GM23338 (cell line): ENCODE results near the gene OSGIN1. TPM values are rescaled to one million over a fixed set of nuclear protein-coding genes. Genes with fewer than 3 reads are reported as not detected.

ENCODE experiments used
- ATAC-seq: fragments of 200-7000 bp; cut with Tn5 transposase; 3 replicates; pipeline ENCODE4 v1.9.1; 2020
- DNase-seq: peaks from one replicate; pipeline ENCODE4 v3.0.0-alpha.2; 2015; ENCODE audit warnings: low spot score
- H2AFZ ChIP-seq: fragments of 200-600 bp; sonication (generic); 2 replicates; pipeline ENCODE4 v1.8.0; 2016; ENCODE audit warnings: antibody characterized with exemption, mild to moderate bottlenecking, moderate library complexity
- H3F3A ChIP-seq: fragments of 200-600 bp; sonication (generic); replicated peaks from 2 replicates; pipeline ENCODE4 v1.8.0; 2017; ENCODE audit warnings: antibody characterized with exemption, mixed run types, low read depth
- H3K27ac ChIP-seq: fragments of 200-600 bp; sonication (generic); 2 replicates; pipeline ENCODE4 v1.6.1; 2016; ENCODE audit warnings: low read depth
- H3K27me3 ChIP-seq: fragments of 200-600 bp; sonication (generic); 2 replicates; pipeline ENCODE4 v1.8.0; 2016; ENCODE audit warnings: mild to moderate bottlenecking, mixed run types, moderate library complexity; ENCODE audit not compliant: insufficient read depth
- H3K36me3 ChIP-seq: fragments of 200-600 bp; sonication (generic); 2 replicates; pipeline ENCODE4 v1.8.0; 2016; ENCODE audit warnings: mild to moderate bottlenecking; ENCODE audit not compliant: insufficient read depth
- H3K4me1 ChIP-seq: fragments of 200-600 bp; sonication (generic); 2 replicates; pipeline ENCODE4 v1.8.0; 2016; ENCODE audit warnings: mild to moderate bottlenecking, moderate library complexity; ENCODE audit not compliant: insufficient read depth
- H3K4me2 ChIP-seq: fragments of 200-600 bp; sonication (generic); 2 replicates; pipeline ENCODE4 v1.7.1; 2017; ENCODE audit warnings: mixed run types
- H3K4me3 ChIP-seq: fragments of 200-600 bp; sonication (generic); 2 replicates; pipeline ENCODE4 v1.6.1; 2016; ENCODE audit warnings: mixed run types
- H3K79me2 ChIP-seq: fragments of 200-600 bp; sonication (generic); replicated peaks from 2 replicates; pipeline ENCODE4 v1.8.0; 2017; ENCODE audit warnings: mild to moderate bottlenecking; ENCODE audit not compliant: insufficient read depth
- H3K9me2 ChIP-seq: fragments of 200-600 bp; sonication (generic); 2 replicates; pipeline ENCODE4 v1.8.0; 2017; ENCODE audit not compliant: insufficient read depth
- H4K20me1 ChIP-seq: fragments of 200-600 bp; sonication (generic); replicated peaks from 2 replicates; pipeline ENCODE4 v1.8.0; 2017; ENCODE audit warnings: mild to moderate bottlenecking; ENCODE audit not compliant: insufficient read depth
- H3K27ac Mint-ChIP-seq: 2 replicates; pipeline ENCODE4 v1.8.0; 2020; ENCODE audit warnings: inconsistent platforms, mild to moderate bottlenecking, moderate library complexity, mixed read lengths
- H3K27me3 Mint-ChIP-seq: 3 replicates; pipeline ENCODE4 v1.8.0; 2022; ENCODE audit warnings: low read depth, mild to moderate bottlenecking, moderate library complexity, mixed read lengths, inconsistent platforms; ENCODE audit not compliant: insufficient read depth, poor library complexity
- H3K36me3 Mint-ChIP-seq: 3 replicates; pipeline ENCODE4 v1.8.0; 2021; ENCODE audit warnings: low read depth, mild to moderate bottlenecking, inconsistent platforms, moderate library complexity, mixed read lengths
- H3K4me1 Mint-ChIP-seq: 3 replicates; pipeline ENCODE4 v1.8.0; 2020; ENCODE audit warnings: mild to moderate bottlenecking, inconsistent platforms, mixed read lengths
- H3K4me3 Mint-ChIP-seq: 3 replicates; pipeline ENCODE4 v1.8.0; 2021; ENCODE audit warnings: moderate library complexity, mild to moderate bottlenecking, inconsistent platforms, mixed read lengths
- H3K9me3 Mint-ChIP-seq: 3 replicates; pipeline ENCODE4 v1.8.0; 2020; ENCODE audit warnings: moderate library complexity, mild to moderate bottlenecking, inconsistent platforms, mixed read lengths
- CREB1 ChIP-seq: fragments of 250-450 bp; sonication (Bioruptor Pico); IDR thresholded peaks from 2 replicates; pipeline ENCODE4 v1.5.0; 2020; ENCODE audit warnings: low read depth, mild to moderate bottlenecking, moderate library complexity
- CTCF ChIP-seq, 2 experiments: fragments of 200-600 bp in 1 of 2; sonication (generic) in 1 of 2; conservative IDR thresholded peaks; 2 replicates each; pipeline versions ENCODE4 v1.5.1 to v1.6.1; 2016 to 2017; ENCODE audit warnings: antibody characterized with exemption in 2 of 2, low read depth in 2 of 2, mild to moderate bottlenecking in 2 of 2, moderate library complexity in 1 of 2
- ETS1 ChIP-seq: IDR thresholded peaks from 2 replicates; pipeline ENCODE4 v1.6.1; 2016; ENCODE audit warnings: antibody characterized with exemption
- EZH2 ChIP-seq: fragments of 200-600 bp; sonication (generic); IDR thresholded peaks from one replicate; pipeline ENCODE4 v1.8.0; 2017; ENCODE audit warnings: antibody characterized with exemption, mild to moderate bottlenecking, low read depth; ENCODE audit not compliant: unreplicated experiment
- EZH2phosphoT487 ChIP-seq: fragments of 200-600 bp; sonication (generic); IDR thresholded peaks from one replicate; pipeline ENCODE4 v1.8.1; 2018; ENCODE audit warnings: antibody characterized with exemption; ENCODE audit not compliant: unreplicated experiment
- JUNB ChIP-seq: IDR thresholded peaks from one replicate; pipeline ENCODE4 v1.6.1; 2016; ENCODE audit warnings: antibody characterized with exemption; ENCODE audit not compliant: unreplicated experiment
- NANOG ChIP-seq: IDR thresholded peaks from 2 replicates; pipeline ENCODE4 v1.6.1; 2016; ENCODE audit warnings: antibody characterized with exemption, borderline replicate concordance
- POLR2AphosphoS5 ChIP-seq: IDR thresholded peaks from 2 replicates; pipeline ENCODE4 v1.6.1; 2016; ENCODE audit warnings: antibody characterized with exemption, low read depth
- STAT1 ChIP-seq: IDR thresholded peaks from one replicate; pipeline ENCODE4 v1.6.1; 2016; ENCODE audit warnings: antibody characterized with exemption; ENCODE audit not compliant: unreplicated experiment
- ZNF114 ChIP-seq: fragments of 250-450 bp; sonication (Bioruptor Pico); IDR thresholded peaks from 2 replicates; pipeline ENCODE4 v1.5.0; 2020; ENCODE audit warnings: mild to moderate bottlenecking, moderate library complexity
- ZNF331 ChIP-seq: fragments of 250-450 bp; sonication (Bioruptor Pico); IDR thresholded peaks from 2 replicates; pipeline ENCODE4 v1.5.0; 2020; ENCODE audit warnings: low read depth, mild to moderate bottlenecking, moderate library complexity
- polyA plus RNA-seq: library from polyadenylated mRNA; unstranded; fragments of >200 nt; fragmentation: Nextera tagmentation; extraction: Ambion mirVana; gene quantifications from 2 replicates; pipeline ENCODE4 v1.2.1, GENCODE V29; 2016
- total RNA-seq: library from RNA; depleted of rRNA; stranded (reverse); fragments of >200 nt; shearing (Covaris generic); gene quantifications from 2 replicates; pipeline ENCODE4 v1.2.3, GENCODE V29; 2014
- TF ChIP-seq, protein P1 (sequence below): IDR thresholded peaks from one replicate; pipeline ENCODE4 v1.6.1; 2018; ENCODE audit warnings: antibody characterized with exemption; ENCODE audit not compliant: unreplicated experiment
- TF ChIP-seq, protein P2 (sequence below): fragments of 250-450 bp; sonication (Bioruptor Pico); IDR thresholded peaks from 2 replicates; pipeline ENCODE4 v1.5.0; 2020; ENCODE audit warnings: mild to moderate bottlenecking, moderate library complexity

OSGIN1 gene
- total and polyA plus RNA-seq, 2 experiments from 2014 or later: 0.32 to 1.6 TPM

GRCh38 chr16:83980794-83981193 lies 27.8 kb downstream of the OSGIN1 start:
- no peaks in the 10 kb centered on the region for H3K9me2 ChIP-seq
- no peaks in the 10 kb centered on the region for H3K27me3 ChIP-seq
- no peaks in the 10 kb centered on the region for H3K4me1 ChIP-seq
- Mint-ChIP-seq H3K36me3 (peaks cover 28% of the 10 kb centered on the region), H3K9me3 (peaks cover 24% of the 10 kb centered on the region), H3K4me1 (no peaks in the 10 kb centered on the region), H3K27ac (no peak overlapping the region), H3K4me3 (no peak overlapping the region), H3K27me3 (peaks cover 7% of the 10 kb centered on the region)
- H4K20me1 ChIP-seq: no peaks in the 10 kb centered on the region
- H3K36me3 ChIP-seq: no peaks in the 10 kb centered on the region
- no peak overlapping the region for H3K4me3 ChIP-seq
- H3F3A ChIP-seq: no peaks in the 10 kb centered on the region
- H3K27ac ChIP-seq: no peak overlapping the region
- TF ChIP-seq, protein P1, sequence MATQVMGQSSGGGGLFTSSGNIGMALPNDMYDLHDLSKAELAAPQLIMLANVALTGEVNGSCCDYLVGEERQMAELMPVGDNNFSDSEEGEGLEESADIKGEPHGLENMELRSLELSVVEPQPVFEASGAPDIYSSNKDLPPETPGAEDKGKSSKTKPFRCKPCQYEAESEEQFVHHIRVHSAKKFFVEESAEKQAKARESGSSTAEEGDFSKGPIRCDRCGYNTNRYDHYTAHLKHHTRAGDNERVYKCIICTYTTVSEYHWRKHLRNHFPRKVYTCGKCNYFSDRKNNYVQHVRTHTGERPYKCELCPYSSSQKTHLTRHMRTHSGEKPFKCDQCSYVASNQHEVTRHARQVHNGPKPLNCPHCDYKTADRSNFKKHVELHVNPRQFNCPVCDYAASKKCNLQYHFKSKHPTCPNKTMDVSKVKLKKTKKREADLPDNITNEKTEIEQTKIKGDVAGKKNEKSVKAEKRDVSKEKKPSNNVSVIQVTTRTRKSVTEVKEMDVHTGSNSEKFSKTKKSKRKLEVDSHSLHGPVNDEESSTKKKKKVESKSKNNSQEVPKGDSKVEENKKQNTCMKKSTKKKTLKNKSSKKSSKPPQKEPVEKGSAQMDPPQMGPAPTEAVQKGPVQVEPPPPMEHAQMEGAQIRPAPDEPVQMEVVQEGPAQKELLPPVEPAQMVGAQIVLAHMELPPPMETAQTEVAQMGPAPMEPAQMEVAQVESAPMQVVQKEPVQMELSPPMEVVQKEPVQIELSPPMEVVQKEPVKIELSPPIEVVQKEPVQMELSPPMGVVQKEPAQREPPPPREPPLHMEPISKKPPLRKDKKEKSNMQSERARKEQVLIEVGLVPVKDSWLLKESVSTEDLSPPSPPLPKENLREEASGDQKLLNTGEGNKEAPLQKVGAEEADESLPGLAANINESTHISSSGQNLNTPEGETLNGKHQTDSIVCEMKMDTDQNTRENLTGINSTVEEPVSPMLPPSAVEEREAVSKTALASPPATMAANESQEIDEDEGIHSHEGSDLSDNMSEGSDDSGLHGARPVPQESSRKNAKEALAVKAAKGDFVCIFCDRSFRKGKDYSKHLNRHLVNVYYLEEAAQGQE: no peak
- TF ChIP-seq STAT1: no peak
- no peak for TF ChIP-seq NANOG
- TF ChIP-seq, protein P2, sequence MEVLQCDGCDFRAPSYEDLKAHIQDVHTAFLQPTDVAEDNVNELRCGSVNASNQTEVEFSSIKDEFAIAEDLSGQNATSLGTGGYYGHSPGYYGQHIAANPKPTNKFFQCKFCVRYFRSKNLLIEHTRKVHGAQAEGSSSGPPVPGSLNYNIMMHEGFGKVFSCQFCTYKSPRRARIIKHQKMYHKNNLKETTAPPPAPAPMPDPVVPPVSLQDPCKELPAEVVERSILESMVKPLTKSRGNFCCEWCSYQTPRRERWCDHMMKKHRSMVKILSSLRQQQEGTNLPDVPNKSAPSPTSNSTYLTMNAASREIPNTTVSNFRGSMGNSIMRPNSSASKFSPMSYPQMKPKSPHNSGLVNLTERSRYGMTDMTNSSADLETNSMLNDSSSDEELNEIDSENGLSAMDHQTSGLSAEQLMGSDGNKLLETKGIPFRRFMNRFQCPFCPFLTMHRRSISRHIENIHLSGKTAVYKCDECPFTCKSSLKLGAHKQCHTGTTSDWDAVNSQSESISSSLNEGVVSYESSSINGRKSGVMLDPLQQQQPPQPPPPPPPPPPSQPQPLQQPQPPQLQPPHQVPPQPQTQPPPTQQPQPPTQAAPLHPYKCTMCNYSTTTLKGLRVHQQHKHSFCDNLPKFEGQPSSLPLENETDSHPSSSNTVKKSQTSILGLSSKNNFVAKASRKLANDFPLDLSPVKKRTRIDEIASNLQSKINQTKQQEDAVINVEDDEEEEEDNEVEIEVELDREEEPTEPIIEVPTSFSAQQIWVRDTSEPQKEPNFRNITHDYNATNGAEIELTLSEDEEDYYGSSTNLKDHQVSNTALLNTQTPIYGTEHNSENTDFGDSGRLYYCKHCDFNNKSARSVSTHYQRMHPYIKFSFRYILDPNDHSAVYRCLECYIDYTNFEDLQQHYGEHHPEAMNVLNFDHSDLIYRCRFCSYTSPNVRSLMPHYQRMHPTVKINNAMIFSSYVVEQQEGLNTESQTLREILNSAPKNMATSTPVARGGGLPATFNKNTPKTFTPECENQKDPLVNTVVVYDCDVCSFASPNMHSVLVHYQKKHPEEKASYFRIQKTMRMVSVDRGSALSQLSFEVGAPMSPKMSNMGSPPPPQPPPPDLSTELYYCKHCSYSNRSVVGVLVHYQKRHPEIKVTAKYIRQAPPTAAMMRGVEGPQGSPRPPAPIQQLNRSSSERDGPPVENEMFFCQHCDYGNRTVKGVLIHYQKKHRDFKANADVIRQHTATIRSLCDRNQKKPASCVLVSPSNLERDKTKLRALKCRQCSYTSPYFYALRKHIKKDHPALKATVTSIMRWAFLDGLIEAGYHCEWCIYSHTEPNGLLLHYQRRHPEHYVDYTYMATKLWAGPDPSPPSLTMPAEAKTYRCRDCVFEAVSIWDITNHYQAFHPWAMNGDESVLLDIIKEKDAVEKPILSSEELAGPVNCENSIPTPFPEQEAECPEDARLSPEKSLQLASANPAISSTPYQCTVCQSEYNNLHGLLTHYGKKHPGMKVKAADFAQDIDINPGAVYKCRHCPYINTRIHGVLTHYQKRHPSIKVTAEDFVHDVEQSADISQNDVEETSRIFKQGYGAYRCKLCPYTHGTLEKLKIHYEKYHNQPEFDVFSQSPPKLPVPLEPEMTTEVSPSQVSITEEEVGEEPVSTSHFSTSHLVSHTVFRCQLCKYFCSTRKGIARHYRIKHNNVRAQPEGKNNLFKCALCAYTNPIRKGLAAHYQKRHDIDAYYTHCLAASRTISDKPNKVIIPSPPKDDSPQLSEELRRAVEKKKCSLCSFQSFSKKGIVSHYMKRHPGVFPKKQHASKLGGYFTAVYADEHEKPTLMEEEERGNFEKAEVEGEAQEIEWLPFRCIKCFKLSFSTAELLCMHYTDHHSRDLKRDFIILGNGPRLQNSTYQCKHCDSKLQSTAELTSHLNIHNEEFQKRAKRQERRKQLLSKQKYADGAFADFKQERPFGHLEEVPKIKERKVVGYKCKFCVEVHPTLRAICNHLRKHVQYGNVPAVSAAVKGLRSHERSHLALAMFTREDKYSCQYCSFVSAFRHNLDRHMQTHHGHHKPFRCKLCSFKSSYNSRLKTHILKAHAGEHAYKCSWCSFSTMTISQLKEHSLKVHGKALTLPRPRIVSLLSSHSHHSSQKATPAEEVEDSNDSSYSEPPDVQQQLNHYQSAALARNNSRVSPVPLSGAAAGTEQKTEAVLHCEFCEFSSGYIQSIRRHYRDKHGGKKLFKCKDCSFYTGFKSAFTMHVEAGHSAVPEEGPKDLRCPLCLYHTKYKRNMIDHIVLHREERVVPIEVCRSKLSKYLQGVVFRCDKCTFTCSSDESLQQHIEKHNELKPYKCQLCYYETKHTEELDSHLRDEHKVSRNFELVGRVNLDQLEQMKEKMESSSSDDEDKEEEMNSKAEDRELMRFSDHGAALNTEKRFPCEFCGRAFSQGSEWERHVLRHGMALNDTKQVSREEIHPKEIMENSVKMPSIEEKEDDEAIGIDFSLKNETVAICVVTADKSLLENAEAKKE (CRISPR knock-in tag): no peak
- TF ChIP-seq JUNB: no peak
- no peak for TF ChIP-seq ZNF331 (CRISPR knock-in tag)
- TF ChIP-seq CREB1: no peak
- TF ChIP-seq CTCF (conservative IDR thresholded peaks at IDR 0.05; ENCODE audit: low read depth in 2 of 2): no peak
- no peak for TF ChIP-seq ETS1
- TF ChIP-seq POLR2AphosphoS5: no peak
- TF ChIP-seq EZH2: no peak
- no peak for TF ChIP-seq ZNF114 (CRISPR knock-in tag)
- TF ChIP-seq EZH2phosphoT487: no peak
- H3K79me2 ChIP-seq: no peaks in the 10 kb centered on the region
- no peak overlapping the region for H2AFZ ChIP-seq
- ATAC-seq (no peak), DNase-seq (no peak)
- H3K4me2 ChIP-seq: no peak overlapping the region
